Fibroblast of pulmonary artery (primary cell): ENCODE data around the gene ERC1.
"Not testable (repeated sequence)": the region's sequence is repeated elsewhere in the genome, so short reads cannot be mapped to it uniquely, and the experiment has no call there.

Experiments
- DNase-seq: peaks from one replicate; pipeline ENCODE4 v3.0.0-alpha.2; 2010; ENCODE audit warnings: low read depth
- H3K4me3 ChIP-seq: replicated peaks from 2 replicates; pipeline ENCODE4 v1.5.1; 2011; ENCODE audit warnings: low read depth, mild to moderate bottlenecking, control low read depth, low read length, moderate library complexity
- CTCF ChIP-seq: IDR thresholded peaks from 2 replicates; pipeline ENCODE4 v1.5.1; 2011; ENCODE audit warnings: mild to moderate bottlenecking, control low read depth, low read length, inconsistent platforms; ENCODE audit errors: missing control alignments

Gene ERC1

GRCh38 chr12:1188016-1188415 lies 197.0 kb downstream of the ERC1 start:
- DNase-seq = no peak
- no peak for TF ChIP-seq CTCF
- H3K4me3 ChIP-seq = no peak overlapping the region

GRCh38 chr12:1189163-1189562 lies 198.1 kb downstream of the ERC1 start:
- no peak overlapping the region for H3K4me3 ChIP-seq
- DNase-seq = no peak
- no peak for TF ChIP-seq CTCF

- no peak for TF ChIP-seq CTCF
- no peak overlapping the region for H3K4me3 ChIP-seq
- no peak for DNase-seq
Measured at GRCh38 chr12:1195513-1195912, 204.5 kb downstream of the ERC1 start.

- no peak overlapping the region for H3K4me3 ChIP-seq
- DNase-seq = no peak
- TF ChIP-seq CTCF = no peak
Measured at GRCh38 chr12:1197264-1198018, 206.4 kb downstream of the ERC1 start.

GRCh38 chr12:1198854-1199253 lies 207.8 kb downstream of the ERC1 start:
- not testable (repeated sequence) for DNase-seq, H3K4me3 ChIP-seq

- H3K4me3 ChIP-seq = no peak overlapping the region
- no peak for DNase-seq
- no peak for TF ChIP-seq CTCF
Measured at GRCh38 chr12:1199700-1200099, 208.7 kb downstream of the ERC1 start.

GRCh38 chr12:1201030-1201429 lies 210.0 kb downstream of the ERC1 start:
- DNase-seq = no peak

More at GRCh38 chr12:1201030-1201429, 210.0 kb downstream of the ERC1 start:
- no peak overlapping the region for H3K4me3 ChIP-seq
- no peak for TF ChIP-seq CTCF
